DOHH2 (cell line): ENCODE data around the gene CWC25.

Source experiments
- EZH2phosphoT487 ChIP-seq: fragments of 200-600 bp; sonication (generic); IDR thresholded peaks from 2 replicates; pipeline ENCODE4 v1.6.1; 2017; ENCODE audit warnings: borderline replicate concordance, mild to moderate bottlenecking, antibody characterized with exemption, low read length, moderate library complexity, mixed read lengths
- TF ChIP-seq, protein P1 (sequence below): fragments of 200-600 bp; sonication (generic); IDR thresholded peaks from one replicate; pipeline ENCODE4 v1.5.1; 2014; ENCODE audit warnings: antibody characterized with exemption, mild to moderate bottlenecking, low read depth, low read length; ENCODE audit not compliant: poor library complexity, severe bottlenecking

DNA sequence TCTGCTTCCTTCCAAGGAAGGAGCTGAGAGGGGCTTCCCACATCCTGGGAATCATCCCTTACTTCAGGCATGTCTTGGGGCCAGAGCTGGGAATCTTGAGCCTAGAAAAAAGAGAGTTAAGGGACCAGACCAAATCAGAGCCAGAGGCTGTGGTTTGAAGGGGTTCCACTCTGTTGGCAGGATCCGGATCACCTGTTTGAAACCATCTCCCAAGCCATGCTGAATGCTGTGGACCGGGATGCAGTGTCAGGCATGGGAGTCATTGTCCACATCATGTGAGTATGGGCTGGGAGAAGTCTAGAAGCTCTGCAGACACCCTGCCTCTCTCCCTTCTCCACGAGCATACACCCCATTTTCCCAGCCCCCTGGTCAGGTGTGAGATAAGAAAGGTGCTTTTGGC, 62.9 kb downstream of the CWC25 start:
- TF ChIP-seq, protein P1, sequence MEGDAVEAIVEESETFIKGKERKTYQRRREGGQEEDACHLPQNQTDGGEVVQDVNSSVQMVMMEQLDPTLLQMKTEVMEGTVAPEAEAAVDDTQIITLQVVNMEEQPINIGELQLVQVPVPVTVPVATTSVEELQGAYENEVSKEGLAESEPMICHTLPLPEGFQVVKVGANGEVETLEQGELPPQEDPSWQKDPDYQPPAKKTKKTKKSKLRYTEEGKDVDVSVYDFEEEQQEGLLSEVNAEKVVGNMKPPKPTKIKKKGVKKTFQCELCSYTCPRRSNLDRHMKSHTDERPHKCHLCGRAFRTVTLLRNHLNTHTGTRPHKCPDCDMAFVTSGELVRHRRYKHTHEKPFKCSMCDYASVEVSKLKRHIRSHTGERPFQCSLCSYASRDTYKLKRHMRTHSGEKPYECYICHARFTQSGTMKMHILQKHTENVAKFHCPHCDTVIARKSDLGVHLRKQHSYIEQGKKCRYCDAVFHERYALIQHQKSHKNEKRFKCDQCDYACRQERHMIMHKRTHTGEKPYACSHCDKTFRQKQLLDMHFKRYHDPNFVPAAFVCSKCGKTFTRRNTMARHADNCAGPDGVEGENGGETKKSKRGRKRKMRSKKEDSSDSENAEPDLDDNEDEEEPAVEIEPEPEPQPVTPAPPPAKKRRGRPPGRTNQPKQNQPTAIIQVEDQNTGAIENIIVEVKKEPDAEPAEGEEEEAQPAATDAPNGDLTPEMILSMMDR: no peak
- no peak for TF ChIP-seq EZH2phosphoT487
